Femur (tissue), 1 donor: Measurements from ENCODE around the gene MOGAT2.
"Not testable (repeated sequence)": the region's sequence is repeated elsewhere in the genome, so short reads cannot be mapped to it uniquely, and the experiment has no call there.

ENCODE experiments used
- DNase-seq: peaks from one replicate; pipeline ENCODE4 v3.0.0-alpha.2; 2017

The MOGAT2 gene

DNA sequence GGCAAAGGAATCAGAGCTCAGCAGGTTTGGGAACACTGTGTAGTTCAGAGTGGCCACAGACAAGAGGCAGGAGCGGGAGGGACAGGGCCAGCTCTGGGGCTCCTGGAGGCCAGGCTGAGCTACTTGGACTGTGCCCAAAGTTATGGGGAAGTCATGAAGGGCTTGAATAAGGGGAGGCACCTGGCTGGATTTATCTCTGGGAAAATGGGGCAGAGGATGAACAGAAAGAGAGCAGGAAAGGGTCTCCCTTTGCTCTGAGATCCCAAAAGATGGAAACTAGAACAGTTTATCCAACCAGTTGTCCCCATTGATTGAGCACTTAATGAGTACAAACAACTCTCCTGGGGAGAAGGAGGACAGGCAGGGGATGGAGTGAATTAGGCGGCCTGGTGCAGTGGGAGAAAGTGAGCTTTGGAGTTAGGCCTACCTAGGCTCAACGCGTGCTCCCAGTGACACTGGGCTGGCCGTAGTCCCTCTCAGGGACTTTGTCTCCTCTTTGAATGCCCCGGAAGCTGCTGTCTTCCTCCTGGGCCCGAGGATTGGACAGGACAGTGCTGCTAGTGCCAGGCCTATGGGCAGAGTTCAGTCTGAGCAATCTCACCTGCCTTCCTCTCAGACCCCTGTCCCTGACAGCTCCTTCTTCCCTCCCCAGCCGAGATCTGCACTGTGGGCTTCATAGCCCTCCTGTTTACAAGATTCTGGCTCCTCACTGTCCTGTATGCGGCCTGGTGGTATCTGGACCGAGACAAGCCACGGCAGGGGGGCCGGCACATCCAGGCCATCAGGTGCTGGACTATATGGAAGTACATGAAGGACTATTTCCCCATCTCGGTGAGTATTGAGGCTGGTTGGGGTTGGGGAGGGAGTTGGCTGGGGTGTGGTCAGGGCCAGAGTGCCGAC, 2.0 kb downstream of the MOGAT2 start:
- DNase-seq = no peak

DNA sequence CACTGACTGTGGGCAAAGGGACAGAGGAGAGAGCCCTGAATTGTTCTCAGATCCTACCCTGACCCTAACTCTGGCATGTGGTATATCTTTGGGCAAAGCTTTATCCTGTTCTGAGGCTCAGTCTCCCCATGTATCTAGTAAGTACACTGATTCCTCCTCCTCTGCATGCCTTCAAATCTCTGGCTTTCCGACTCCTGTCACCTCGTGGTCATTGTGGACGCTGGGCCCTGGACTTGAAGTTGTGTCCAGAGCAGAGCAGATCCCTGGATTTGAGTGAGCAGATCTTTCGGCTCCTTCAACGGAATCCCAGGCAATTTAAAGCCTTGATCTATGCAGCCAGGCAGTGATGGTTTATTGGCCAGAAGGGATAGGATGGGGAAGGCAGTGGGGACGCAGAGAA, 3.0 kb downstream of the MOGAT2 start:
- DNase-seq = no peak

DNA sequence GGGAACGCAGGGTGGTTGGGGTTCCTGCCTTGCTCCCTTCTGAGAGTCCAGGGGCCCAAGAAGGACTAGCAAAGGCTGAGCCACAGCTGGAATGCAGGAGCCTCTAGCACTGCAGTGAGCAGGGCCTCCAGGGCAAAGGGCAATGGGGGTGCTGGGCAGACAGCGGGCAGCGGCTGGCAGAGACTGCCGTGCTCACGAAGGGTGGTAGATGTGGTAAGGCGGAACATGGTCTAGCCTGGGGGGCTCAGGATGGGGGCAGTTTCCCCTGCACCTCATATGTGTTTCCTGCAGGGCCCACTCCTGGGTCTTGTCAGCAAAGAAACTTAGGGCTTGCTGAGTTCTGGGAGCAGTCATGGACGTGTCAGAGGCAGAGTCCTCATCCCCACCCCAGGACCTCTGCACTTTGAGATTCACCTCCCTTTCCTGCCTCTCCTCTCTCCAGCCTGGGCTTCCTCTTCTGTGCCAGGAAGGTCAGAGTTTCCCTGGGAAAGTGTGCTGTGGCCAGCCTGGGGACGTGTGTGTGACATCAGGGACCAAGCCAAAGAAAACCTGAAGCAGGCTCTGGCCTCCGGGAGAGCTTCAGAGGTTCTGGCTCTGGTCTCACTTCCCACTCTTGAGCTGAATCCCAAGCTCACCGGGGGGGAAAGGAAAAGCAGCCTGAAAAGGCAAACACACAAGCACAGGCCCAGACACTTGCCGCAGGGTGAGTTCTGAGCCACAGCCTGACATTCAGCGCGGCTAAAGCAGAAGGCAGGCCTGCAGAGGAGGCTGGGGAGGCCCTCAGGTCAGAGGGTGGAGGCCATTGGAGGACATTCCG, 4.4 kb downstream of the MOGAT2 start:
- no peak for DNase-seq

DNA sequence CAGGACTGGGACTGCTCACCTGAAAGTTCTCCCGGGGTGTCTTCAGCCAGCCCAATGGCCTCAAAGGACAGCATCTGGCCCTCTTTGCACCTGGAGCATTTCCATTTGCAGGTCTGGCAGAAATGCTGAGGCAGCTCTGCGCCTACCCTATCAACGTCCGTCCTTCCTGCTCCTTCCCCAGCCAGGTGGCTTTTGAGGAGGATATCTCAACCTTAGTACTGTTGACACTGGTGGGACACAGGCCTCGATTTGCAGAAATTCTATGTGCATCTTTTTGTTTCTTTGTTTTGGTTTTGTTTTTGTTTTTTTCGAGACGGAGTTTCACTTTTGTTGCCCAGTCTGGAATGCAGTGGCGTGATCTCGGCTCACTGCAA, 5.0 kb downstream of the MOGAT2 start:
- DNase-seq = no peak

DNA sequence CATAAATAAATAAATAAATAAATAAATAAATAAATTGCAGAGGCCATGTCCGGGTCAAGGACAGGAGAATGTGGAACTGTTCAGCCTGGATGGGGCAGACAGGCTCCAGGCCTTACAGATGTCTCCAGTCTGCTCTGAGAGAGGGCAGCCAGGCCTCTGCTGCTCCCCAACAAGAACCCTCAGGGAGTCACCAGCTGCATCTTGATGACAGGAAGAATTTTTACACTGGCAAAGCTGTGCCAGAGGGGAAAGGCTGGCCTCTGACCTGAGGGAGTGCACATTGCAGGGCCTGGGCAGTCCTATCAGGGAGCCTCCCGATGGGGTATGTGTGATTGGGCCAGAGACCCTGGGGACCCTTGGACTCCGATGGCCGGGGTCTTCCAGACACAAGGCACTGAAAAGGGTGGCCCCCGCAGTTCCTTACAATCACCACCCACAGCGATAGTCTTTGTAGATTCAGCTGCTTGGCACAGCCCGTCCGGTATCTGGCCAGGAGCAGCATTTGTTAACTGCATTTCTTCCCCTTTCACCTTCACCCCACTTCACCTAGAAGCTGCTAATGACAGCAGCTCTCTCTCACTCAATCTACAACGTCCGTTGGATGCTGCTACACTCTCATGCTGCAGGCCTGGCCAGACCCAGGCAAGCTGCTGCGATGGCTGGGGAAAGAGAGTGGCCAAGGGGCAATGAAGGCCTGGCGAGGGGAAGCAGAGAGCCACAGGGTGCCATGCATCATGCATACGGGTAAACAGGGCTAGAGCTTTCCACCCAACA, 8.1 kb downstream of the MOGAT2 start:
- no peak for DNase-seq

DNA sequence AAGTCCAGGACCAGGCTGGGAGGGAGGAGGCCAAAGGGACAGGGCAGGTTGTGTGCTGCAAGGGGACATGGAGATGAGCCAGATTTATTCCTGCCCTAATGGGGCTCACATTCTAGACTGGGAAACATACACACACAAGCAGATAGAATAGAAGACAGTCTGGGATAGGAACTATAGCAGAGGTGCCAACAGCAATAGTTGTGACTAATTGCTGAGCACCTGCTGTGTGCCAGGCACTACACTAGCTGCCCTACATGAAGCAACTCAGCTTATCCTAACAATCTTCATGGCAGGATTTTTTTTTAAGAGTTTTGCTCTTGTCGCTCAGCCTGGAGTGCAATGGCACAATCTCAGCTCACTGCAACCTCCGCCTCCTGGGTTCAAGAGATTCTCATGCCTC, 11.4 kb downstream of the MOGAT2 start:
- no peak for DNase-seq

DNA sequence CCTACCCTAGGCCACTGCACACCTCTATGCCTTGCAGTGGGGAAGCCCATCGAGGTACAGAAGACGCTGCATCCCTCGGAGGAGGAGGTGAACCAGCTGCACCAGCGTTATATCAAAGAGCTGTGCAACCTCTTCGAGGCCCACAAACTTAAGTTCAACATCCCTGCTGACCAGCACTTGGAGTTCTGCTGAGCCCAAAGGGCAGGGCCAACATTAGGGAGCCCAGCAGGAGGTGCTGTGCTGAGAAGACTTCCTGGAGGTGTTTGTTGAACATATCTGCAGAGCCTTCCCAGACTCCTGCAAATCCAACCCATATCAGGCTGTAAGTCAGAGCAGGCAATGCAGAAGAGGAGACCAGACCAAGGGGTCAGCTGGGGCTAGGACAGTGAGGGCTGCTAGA, 13.5 kb downstream of the MOGAT2 start:
- no peak for DNase-seq

DNA sequence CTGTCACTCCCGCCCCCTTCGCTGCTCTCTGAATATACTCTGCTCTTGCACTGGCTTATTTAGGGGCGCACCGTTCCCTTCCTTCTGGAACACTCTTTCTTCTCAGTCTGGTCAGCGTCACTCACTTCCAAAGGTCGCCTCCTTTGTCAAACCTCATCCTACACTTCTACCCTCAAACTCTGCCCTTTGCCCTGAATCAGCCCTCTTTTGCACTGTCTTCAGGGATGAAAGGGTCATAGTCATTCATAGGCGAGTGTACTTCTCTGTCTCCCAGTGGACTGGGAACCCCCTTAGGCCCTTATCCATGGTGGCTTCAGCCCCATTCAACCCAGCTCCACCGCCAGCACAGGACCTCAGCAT, 15.4 kb downstream of the MOGAT2 start:
- DNase-seq = no peak

DNA sequence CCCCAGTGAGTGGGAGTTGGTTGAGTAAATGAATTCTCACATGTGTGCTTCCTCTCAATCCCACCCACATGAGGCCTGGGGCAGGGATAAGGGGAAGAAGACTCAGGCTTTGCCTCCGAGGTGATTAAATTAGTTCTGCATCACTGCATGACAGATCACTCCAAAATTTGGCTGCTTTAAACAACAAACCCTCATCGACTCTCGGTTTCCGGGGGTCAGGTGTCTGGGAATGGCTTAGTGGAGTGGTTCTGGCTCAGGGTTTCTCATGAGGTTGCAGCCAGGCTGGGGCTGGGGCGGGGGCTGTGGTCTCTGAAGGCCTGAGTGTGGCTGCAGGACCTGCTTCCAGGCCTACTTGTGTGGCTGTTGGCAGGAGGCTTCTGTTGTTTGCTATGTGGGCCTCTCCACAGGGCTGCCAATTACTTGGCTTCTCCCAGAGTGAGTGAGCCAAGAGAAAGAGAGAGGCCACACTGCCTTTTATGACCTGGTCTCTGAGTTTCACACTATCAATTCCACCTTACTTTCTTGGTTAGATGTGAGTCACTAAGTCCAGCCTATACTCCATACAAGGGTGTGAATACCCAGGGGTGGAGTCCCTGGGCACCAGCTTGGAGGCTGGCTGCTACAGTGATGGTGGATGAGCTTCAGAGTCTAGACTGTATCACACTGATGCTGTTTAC, 15.9 kb downstream of the MOGAT2 start:
- DNase-seq = peak; percentile 46

DNA sequence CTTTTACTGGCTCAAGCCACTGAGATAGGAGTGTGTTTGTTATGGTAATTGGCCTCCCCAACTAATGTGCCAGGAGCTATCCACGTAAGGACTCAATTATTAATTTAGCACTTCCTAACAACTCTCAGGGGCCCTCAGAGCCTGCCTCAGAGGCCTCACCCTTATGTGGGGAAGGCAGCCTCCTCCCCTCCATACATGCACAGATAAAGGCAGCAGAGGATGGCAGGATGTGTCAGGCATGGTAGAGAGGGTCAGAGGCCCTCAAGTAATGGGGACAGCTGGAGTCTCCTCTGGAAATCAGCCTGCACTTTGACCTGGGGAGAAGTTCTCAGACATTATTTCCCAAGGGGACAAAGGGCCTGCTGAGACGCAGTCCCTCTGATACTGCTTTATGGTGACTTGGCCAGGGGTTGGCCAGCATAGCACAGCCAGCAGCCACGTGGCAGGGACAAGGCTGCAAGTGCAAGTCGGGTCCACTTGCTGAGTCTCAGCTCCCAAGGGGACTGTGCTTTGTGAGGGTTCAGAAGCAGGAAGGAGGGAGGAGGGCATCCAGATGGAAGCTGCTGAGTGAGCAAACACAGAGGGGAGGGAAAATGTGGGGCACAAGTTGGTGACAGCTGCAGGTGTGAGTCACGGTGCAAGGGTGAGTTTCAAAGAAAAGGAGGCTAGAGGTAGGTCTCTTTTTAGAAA, 17.0 kb downstream of the MOGAT2 start:
- DNase-seq = no peak

DNA sequence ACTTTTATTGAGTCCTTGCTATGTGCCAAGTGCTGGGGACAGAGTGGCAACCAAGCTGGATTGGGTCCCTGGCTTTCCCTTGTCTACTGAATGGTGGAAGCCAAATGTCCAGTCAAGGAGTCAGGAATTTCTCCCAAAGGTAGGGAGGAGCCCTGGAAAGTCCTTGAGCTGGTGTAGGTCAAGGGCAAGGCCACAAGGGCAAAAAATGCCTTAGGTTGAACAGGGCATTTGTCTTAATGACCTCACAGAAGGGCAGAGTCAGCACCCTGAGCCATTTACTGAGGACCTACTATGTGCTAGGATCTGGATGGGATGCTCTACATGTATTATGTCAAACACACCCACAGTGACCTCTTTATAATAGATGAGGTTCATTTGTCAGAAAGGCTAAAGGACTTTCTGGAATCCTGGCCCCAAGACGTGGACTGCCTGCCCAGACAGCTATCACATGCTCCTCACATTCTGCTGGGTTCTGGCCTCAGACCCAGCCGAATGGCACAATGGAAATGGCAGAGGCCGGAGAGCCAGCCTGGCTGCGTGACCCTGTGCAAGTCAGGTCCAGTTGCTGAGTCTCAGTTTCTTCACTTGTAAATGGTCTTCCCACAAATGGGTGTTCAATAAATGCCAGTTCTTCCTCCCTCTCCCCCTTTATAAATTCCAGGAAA, 17.7 kb downstream of the MOGAT2 start:
- no peak for DNase-seq

DNA sequence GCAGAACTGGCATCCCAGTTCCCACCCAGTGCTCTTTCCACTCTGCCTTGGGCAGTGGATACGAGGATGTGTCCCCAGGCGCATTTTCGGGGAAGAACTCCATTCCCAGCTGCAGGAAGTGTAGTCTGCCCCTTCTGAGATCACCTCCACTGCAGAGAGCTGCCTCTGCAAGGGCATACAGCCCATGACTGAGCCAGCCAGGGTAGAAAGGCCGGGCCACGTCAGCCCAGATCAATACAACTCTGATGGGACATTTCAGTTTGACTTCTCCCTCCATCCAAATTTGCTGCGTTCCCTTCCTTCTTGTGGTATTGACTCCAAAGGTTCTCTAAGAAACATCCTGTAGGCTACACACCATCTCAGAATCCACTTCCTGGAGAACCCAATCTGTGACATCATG, 19.7 kb downstream of the MOGAT2 start:
- no peak for DNase-seq

DNA sequence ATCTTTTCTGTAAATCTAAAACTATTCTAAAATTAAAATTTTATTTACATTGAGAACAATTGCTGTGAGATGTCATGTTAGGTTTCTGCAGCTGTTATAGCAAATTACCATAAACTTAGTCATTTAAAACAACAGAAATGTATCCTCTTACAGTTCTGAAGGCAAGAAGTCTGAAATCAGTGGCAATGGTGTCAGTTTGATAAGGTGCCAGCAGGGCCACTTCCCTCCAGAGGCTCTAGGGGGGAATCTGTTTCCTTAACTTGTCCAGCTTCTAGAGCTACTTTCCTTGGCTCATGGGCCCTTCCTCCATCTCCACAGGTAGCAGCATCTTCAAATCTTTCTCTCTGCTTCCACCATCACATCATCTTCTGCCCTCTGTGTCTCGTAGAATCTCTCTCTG, 23.0 kb downstream of the MOGAT2 start:
- DNase-seq = no peak

DNA sequence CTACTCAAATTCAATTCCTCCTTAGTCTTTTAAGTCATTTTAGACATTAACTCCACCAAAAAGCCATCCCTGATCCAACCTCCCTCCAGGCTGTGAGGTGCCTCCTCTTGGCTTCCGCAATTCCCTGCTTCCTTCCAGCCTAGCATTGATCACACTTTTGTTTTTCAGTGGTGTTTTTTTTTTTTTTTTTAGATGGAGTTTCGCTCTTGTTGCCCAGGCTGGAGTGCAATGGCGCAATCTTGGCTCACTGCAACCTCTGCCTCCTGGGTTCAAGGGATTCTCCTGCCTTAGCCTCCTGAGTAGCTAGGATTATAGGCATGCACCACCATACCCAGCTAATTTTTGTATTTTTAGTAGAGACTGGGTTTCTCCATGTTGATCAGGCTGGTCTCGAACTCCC, 25.5 kb downstream of the MOGAT2 start:
- not testable (repeated sequence) for DNase-seq

DNA sequence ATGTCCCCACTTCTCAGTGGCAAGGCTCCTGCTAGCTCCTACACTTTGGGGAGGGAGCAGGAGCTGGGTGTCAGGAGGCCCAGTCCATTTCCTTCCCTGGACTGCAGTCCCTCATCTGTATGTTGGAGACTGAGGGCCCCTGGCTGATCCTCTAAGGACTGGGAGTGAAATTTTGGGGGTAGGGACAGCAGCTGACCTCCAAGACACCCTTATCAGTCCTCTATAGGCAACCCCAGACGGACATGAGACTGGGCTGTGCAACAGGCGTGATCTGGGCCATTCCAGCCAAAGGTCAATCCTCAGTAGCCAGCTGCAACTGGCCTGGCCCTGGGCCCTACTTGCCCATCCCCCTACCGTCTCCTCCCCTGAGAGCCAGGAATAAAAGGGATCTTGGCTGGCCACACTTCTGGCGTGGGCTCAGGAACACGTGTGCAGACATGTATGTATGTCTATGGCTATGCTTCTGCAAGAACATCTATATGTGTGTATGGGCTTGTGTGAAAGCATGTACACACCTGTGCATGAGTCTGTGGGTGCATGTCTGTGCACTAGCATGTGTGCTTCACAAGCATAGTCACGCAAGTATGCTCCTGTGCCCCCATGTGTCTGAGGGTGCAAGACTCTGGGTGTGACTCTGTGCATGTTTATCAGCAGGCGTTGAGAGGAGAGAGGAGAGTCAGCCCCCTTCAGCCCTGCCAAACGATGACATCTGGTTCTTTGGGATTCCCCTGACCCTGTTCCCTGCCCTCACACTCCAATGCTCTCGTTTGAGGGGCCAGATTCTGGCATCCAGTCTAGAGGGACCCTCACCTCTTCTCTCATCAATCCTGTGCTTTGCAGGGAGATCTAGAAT, 26.3 kb downstream of the MOGAT2 start:
- no peak for DNase-seq

DNA sequence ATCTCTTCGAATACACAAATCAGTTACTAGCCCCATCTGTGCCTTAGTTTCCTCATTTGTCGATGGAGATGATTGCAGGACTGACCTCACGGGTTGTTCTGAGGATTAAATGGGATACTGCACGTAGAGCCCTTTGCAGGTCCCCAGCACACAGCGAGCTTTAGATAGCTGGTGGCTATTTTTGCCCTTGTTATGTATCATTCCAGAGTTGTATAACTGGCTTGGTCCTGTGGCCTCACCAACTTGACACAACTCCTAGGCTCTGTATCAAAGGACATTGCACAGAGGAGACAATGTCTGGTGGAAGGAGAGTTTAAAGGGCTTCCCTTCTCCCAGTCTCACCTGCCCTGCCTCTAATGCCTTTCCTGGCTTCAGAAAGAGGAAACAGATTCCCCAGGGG, 28.2 kb downstream of the MOGAT2 start:
- no peak for DNase-seq

DNA sequence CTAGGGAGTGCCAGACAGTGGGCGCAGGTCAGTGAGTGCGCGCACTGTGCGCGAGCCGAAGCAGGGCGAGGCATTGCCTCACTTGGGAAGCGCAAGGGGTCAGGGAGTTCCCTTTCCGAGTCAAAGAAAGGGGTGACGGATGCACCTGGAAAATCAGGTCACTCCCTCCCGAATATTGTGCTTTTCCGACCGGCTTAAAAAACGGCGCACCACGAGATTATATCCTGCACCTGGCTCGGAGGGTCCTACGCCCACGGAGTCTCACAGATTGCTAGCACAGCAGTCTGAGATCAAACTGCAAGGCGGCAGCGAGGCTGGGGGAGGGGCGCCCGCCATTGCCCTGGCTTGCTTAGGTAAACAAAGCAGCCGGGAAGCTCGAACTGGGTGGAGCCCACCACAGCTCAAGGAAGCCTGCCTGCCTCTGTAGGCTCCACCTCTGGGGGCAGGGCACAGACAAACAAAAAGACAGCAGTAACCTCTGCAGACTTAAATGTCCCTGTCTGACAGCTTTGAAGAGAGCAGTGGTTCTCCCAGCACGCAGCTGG, 31.2 kb downstream of the MOGAT2 start:
- DNase-seq = not testable (repeated sequence)

DNA sequence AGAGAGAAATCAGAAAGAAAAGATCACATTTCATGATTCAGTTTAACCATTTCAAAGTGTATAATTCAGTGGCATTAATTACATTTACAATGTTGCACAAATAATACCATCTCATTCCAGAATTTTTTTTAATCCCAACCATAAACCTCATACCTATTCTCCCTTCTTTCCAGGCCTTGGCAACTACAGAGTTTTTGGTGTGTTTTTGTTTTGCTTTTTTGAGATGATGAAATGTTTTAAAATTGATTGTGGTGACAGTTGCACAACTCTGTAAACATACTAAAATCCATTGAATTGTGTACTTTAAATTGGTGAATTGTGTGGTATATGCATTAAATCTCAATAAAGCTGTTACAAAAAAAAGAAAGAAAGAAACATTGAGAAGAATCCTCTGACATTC, 37.3 kb downstream of the MOGAT2 start:
- DNase-seq = not testable (repeated sequence)

DNA sequence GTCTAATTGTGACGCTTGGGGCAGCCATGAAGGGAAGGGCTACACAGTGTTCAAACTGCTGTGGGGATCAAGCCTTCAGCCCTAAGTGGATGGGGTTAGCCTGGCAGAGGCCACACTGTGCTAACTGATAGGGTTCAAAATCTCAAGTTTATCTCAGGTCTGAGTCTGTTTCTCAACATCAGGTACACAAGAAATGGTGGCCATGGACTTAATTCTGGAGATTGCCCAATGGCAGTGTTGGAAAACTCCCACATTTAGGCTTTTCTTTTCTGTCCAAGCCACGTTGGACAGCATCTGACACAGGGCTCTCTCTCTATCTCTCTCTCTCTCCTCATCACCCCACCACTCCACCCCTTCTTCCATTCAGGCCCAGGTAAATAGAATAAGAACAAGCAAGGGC, 40.0 kb downstream of the MOGAT2 start:
- DNase-seq = no peak

DNA sequence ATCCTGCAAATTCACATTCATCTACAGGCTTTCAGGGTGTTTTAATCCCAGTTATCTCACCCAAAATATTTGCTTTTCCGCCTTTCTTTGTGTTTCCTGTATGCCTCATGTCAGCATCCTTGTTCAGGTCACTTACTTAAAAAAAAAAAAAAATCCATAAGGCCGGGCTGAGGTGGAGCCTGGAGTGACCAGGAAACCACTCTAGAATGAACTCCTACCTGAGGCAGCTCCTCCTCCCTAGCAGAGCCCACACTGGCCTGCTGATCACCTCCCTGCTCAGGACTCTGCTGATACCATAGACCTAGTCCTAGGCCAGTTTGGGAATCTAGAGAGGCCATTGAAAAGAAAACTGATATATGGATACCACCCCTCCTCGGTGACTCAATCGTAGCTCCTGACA, 42.2 kb downstream of the MOGAT2 start:
- DNase-seq = no peak
